ENCODE results near the gene BRINP2.
A peak's percentile ranks its signal among the peaks of the same experiment; 100 is the strongest.

The BRINP2 gene

DNA sequence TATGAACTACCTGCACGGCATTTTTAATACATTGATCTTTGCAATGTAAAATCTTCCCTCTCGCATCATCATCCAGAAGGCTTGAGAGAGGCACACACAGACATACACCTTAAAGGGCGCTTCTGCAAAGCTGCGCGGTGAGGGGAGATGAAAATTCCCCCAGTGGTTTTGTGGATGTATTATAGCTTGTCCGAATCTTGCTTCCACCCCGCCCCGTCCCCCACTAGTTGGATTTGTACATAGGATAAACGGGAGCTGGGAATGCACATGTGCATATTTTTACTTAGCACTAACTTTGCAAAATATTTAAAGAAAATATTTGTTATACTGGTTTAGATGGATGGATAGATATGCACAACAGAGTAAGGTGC is 5.7 kb upstream of the BRINP2 start:
- no peak for DNase-seq

DNA sequence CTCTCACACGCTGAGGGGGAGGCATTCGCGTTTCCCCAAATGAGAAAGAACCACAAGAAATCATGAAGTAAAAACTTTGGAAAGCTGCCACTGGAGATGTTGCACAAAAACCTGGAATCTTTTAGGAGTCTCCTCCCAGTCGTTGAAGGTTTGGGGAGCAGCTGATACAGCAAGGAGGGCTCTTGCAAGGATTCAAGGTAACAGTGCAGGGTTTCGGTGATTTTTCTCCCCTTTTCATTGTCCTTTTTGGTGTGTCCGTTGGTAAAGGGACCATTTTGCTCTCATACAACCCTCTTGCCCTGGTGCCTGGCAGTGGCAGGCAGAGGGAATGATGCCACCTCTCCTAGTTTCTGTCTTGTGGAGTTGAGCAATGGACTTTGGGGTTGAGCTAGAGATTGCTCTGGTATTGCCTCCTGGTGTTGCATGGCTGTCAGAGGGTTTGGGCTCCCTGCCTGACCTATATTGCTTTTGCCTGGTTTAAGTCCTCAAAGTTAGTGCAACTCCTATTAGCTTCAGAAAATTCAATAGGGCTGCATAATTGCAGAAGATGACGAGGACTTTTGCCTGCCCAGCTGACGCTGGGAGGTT is 872 bp downstream of the BRINP2 start:
- no peak for DNase-seq

DNA sequence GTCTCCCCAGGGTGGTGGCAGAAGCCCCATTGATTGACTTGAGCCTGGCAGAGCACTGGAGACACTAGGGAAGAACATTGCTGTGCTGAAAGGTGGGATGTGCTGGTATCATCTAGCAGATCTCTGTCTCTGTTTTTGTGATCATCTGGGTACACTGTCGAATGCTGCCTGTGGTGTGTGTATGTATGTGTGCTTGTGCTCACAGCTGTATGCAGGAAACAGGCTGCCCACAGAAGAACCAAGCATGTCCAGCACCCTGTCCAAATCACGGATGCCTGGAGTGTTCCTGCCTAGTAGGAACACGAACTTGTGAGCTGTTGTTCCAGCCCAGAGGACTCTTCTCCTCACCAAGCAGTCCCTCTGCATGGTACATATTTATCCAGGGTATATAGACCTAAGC is 1.5 kb downstream of the BRINP2 start:
- DNase-seq: no peak

DNA sequence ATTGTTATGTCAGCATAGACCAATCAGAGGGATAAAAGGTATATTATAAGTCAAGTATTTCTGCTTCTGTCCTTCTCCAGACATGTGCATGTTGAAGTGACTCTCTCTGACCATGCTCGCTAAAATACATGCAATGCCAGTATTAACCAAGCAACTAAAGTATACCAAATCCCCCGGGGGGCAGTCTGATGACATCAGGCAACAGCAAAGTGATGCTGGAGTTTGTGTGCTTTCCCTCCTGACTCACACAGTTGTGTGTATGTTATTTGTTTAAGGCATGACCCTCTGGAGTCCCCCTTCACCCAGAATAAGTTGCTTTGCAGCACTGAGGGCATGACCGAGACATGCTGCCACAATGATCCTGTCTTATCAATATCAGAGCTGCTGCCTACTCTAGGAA is 2.1 kb downstream of the BRINP2 start:
- no peak for DNase-seq

DNA sequence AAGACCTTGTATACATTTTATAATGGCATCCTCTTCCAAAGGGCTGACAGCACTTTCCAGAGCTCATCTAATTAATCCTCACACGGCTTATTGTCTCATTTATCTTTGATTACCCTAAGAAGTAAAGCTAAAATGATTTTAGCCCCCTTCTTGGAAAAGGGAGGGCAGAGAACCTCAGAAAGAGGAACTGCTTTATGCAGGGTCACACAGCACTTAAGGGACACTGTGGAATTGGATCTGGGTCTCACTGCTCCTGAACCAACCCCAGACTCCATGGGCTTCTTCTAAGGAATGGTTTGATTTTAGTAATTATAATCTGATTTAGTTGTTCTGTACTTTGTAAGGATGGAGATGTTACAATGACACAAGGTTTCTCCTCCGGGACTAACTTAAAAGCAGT is 3.2 kb downstream of the BRINP2 start:
- no peak for DNase-seq

DNA sequence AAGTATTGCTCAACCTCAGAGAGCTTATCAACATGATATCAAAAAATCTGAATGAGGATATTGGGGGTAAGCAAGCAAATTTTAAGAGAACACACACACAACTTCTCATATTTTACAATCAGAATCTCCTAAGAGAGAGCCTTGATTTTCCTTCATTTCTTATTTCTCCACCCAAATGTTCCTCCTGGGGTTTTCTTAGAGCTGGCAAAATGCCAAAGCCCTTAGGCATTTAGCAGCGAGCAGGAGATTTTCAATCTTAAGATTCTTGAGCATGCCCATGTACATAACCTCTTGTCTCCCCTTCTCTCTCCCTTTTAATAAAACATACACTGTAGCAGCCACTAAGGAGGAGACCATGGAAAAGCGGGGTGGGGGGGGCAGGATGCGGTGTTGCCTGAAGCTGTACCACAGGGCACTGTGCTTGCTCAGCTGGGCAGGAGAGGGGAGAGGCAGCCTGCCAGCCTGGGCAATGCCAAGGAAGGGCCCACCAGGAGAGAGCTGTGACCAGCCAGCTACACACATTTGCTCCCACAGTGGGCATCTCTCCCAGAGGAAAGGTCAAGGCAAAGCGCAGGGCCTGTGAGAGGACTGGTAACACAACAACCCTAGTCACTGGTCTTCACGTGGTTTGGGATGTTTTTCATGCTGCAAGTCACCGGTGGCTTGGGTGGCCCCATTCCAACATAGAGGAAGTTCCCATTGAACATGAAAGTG is 4.3 kb downstream of the BRINP2 start:
- DNase-seq: no peak

DNA sequence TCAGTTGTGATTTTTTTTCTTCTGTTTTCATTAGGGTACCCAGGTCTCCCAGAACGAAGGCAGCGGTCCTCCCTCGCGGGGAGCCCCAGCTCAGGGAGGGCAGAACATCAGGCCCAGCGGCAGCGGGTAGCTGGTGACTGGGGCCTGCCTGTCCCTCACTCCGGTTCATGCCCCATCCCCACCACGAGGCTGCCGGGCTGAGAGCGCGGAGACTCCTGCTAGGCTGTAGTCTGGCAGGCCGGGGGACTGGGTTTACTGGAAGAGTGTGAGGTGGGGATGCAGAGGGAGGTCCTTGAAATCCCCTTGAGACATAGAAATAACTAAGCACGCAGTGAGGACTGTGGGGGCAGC is 10.5 kb downstream of the BRINP2 start:
- no peak for DNase-seq

DNA sequence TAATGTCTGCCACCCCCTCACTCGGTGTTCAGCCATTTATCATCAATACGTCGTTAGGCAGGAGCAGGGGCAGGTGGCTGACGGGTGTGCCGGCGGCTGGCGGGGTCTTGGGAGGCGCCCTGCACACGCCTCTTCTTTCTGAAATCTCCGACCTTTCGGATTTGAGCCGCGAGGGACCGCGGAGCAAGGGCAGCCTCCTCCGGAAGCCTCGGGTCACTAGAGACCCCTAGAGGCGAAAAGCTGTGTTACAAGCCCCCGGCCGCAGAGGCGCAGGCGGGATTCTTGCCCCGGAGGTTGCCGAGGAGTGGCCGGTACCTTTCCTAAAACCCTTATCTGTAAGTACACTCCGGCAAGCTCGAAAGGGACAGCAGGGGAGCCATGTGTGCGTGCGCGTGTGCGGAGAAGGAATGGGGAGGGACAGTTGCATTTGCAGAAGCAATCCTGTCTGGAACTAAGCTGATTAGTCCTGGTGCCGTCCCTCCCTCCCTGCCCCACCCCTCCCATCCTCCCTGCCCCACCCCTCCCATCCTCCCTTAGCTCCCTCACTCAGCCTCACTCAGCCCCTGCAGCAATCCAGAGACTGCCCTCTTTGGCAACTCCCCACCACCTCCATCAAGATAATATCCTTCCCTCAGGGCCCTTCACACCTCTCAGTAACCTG is 11.0 kb downstream of the BRINP2 start:
- peak; percentile 14 for DNase-seq

DNA sequence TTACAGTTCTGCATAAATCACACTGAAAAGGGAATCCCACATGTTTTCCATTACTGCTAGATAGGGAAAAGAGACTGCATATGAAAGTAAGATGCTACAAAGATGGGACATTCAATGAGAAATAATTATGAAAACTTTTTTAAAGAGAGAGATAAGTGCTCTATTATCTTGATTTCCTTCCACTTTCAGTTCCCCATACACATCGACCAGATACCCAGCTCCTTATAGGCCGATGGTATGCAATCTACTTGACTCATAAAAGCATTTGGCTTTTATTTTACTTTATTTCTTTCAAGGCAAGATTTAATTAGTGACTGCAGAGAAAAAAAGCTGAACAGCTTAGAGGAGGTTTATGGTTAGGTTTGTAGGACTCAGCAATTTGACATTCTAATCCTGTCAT is 13.1 kb downstream of the BRINP2 start:
- no peak for DNase-seq

DNA sequence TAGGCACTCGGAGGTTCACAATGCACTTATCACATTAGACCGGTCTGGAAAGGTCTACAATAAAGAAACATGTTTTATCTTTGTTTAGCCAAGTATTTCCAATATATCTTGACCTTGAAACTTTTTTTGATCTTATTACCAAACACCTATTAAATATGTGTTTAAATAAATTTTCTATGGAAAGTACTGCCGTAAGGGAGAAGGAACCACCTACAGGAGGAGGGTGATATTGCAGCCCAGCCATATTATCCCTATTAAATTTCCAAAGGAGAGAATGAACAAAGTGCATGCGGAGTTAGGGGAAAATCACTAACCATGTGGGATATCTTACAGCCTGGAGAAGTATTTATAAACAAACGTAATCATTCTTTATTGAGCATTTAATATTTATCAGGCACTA is 14.5 kb downstream of the BRINP2 start:
- no peak for DNase-seq

DNA sequence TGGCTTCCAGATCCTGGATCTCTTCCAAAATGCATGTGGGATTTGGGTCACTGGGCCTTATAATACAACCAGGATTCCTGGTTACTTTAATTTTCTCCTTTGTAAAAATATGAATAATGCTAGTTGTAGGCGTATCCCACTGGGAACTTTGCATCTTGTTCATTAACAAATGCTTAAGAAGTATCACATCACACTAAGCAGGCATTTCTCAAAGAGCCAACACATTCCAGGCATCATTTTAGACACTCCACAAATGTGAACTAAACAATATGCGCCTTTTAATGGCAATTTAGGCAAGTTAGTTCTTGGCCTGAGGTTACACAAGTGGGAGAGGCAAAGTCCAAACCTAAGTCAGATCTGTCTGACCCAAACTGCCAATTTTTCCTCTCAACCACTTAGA is 15.9 kb downstream of the BRINP2 start:
- DNase-seq: no peak

DNA sequence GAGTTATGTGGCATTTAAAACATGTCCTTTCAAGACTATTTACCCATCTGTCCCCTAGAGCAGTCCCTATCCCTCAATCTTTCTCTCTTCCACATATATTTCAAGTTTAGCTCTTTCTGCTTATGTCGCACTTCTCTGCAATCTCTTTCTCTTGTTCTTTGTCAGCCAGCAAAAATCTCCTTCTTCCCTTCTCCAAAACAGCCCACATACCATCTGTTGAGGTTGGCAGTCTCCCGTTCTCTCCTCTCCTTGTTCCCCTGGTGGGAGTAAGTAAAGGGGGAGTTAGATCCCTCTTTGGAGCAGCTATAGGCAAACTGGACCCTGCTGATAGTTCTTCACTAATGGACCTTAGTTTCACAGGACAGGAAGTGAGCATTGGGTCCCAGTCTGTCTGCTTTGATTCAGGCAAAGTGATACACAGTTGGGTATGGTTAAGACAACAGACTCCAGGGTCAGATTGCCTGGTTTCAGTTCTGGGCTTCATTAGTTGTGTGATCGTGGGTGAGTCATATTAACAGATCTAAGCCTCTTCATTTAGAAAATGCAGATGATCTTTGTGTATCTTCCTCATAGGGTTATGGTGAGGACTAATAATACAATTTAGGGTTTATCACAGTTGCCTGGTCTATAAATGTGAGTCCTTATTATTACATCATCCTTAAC is 19.7 kb downstream of the BRINP2 start:
- DNase-seq: no peak

DNA sequence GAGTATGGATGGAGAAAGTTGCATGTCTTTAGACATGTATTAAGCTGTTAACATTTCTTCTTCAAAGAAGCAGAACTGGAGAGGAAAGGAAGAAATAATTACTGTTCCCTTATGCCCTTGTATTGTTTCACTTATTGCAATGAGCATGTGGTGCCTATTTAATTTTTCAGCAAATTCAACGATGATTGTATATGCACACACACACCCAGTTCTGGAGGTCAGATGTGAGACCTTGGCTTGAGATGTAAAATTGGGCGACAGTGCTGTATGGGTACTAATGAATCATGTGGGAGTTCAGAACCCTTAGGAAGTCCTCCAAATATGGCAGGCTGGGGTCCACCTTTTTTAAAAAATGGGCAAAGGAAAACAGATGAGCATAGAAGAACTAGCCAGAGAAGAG is 27.5 kb downstream of the BRINP2 start:
- DNase-seq: no peak

DNA sequence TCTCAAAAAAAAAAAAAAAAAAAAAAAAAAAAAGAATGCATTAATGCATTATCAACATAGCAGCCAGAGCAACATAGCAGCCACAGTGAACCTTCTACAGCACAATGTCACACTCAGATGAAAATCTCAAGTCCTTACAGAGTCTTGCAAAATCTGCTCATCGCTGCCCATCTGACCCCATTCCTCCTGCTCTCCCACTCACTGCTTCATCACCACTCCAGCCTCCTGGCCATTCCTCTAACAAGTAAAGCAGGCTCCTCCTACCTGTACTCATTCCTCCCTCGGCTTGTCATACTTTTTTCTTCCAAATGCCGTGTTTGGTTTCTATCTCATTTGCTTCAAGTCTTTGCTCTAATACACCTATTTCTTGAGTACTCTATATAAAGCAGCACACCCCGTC is 29.5 kb downstream of the BRINP2 start:
- peak; percentile 17 for DNase-seq

DNA sequence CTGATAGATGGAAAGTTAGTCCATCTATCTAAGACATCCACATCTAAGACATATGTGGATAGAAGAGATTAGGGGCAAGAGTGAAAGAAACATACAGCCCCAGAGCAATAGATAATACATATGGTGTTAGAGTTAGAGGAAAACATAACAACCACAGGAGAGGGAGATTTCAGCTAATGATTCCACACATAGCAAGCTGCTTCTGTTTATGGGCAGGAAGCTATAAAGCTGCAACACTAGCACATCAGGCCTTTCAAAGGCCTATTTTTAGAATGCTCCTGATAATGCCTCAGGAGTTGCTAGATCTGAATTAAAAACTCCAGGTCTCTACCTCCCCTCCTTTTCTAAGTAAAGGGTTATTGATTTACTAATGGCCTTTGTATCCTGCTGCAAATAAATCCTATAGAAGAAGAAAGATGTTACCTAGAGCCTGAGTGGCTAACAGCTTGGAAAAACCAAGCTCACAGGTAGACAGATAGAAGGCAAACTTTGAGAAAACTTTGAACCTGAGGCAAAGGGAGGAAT is 36.1 kb downstream of the BRINP2 start:
- DNase-seq: no peak

DNA sequence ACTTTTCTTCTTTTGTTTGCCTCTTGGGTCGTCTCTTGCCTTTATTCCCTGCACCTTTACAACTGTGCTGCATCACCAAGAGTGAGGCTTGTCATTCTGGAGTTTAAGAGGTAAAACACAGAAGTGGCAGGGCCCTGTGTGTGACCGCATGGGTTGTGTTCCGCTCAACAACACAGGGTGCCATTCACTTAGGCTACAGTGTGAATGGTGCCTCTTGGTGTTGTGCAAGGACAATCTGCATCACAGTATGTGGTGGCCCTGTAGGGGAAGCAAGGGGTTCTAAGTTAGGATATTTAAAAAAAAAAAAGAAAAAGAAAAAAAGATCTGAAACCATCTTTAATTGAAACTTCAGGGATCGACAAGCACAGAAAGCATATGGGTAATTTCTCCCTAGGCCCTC is 38.2 kb downstream of the BRINP2 start:
- no peak for DNase-seq

DNA sequence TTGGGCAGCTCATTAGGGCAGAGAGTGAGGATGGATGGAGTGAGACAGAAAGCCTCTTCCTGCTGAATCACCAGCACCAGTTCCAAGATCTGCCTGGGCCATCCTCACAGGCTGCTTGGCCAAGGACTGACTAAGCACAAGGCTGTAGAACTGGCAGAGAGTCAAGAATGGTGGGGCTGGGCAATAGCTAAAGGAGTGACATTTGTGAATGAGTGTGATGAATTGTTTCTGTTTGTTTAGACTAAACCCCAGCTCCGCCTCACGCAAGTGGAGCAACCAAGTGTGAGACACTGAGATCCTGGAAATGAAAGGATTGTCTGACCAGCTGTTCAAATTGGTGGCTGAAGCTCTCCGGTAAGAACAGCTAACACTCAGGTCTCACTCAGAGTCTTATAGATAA is 38.6 kb downstream of the BRINP2 start:
- DNase-seq: peak; percentile 100

DNA sequence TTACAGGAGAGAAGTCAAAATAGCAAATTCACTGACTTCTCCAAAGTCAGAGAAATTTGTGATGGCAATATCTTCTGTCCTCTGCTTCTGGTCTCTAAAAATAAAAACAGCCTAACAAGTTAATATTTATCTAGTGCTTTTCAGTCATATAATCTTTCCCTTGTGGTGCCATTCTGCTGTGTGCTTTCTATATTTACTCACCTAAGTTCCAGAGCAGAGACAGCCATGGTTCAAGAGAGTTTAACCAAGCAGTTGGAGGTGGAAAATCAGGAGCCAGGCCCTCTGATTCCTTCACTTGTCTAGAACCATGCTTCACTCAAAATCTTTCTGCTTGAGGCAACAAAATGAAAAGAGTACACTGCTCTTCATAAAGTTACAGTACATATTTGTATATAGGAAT is 39.3 kb downstream of the BRINP2 start:
- DNase-seq: peak; percentile 40

DNA sequence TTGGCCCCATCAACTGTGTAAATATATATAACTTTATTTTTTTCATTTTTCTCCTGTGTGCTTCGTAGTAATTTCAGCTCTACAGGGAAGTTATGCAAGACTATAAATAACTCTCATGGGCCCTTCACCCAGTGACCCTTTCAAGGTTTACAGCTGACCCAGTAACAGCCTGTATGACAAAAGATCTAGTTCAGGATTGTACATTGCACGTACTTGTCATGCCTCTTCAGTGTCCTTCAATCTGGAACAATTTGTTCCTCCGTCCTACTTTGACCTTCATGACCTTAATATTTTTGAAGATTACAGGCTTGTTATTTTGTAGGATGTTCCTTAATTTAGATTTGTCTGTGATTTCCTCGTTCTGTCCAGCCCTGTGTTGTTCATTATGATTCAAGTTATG is 40.5 kb downstream of the BRINP2 start:
- no peak for DNase-seq

DNA sequence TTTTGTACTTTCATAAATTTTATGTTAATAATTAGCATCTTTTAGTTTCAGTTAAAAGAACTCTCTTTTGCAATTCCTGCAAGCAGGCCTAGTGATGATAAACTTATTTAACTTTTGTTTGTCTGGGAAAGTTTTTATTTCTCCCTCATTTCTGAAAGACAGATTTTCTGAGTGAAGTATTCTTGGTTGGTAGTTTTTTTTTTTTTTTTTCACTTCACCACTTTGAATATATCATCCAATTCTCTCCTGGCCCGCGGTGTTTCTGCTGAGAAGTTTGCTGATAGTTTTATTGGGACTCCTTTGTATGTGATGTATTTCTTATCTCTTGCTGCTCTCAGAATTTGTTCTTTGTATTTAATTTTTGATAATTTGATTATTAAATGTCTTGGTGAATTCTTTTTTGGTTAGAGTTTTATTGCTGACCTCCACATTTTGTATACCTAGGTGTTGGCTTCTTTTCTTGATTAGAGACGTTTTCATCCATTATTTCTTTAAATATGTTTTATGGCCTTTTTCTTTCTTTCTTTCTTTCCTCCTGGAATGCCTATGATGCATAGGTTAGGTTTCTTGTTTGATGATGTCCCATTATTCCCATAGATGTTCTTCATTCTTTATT is 45.9 kb downstream of the BRINP2 start:
- no peak for DNase-seq

DNA sequence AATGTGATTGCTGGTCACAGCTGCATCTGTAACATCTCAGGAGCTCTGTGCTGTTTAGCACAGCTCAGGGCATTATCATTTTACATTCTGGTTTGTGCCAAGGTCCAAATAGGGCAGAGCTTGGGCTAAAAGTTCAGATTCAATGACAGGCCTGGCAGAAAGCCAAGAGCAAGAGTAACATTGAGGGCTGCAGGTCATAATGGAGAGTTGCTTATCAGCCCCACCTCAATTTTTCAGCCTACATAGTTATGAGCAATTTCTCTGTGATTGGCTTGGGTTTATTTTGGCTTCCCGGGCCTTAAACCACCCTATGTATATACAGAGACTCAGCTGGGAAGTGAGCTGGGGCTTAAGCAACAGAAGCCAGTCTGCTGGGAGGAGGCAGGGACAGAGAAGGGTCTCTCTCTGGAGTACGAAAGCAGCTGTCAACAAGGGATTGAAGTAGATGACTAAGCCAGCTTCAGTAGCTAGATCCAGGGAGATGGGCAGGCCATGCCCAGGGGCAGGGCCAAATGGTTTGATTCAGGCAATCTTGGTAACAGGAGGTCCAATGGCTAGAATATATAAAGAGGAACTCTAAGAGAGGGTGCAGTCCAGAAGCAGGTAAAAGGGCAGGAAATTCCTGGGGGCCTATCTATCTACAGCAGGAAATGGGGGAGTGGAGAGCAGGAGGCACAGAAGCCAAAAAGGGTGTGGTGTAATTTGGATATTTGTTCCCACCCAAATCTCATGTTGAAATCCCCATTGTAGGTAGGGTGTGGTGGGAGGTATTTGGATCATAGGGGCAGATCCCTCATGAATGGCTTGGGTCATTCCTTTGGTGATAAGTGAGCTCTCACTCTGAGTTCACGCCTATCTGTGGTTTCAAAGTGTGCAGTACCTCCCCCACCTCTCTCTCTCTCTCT is 49.0 kb downstream of the BRINP2 start:
- DNase-seq: no peak

DNA sequence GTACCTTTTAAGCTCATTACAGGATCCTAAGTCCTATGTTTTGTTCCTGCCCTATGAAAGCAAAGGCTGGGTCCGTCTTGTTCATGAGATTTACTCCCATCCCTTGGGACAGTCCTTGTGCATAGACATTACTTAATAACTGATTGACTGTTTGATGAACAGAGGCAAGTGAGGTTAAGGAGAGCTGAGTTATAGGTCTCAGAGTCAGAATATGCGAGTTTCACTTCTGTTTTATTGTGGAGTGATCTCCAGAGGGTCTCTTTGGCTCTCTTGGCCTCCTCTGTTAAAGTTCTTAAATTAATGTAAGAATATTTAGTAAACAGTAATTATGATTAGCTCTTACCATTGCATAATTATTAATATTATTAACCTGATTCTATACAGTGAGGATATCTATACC is 52.6 kb downstream of the BRINP2 start:
- no peak for DNase-seq

Measured in kidney glomerular epithelial cell (primary cell).